HepG2 (cell line): Measurements from ENCODE around the gene CAMSAP1.

Source experiments
- BORCS8-MEF2B ChIP-seq: sonication (generic); formaldehyde crosslinking; IDR thresholded peaks from 2 replicates; pipeline ENCODE4 v1.8.0; 2022; ENCODE audit warnings: mild to moderate bottlenecking, missing genetic modification reagents
- CENPX ChIP-seq: sonication (generic); formaldehyde crosslinking; IDR thresholded peaks from 2 replicates; pipeline ENCODE4 v1.9.0; 2021; ENCODE audit warnings: mild to moderate bottlenecking, missing genetic modification reagents, moderate library complexity
- CTCF ChIP-seq: sonication (generic); formaldehyde crosslinking; IDR thresholded peaks from 2 replicates; pipeline ENCODE4 v1.5.0; 2020; ENCODE audit warnings: mild to moderate bottlenecking, missing genetic modification reagents, moderate library complexity
- EZH2 ChIP-seq: conservative IDR thresholded peaks from 2 replicates; pipeline ENCODE4 v1.6.1; 2012; ENCODE audit warnings: mild to moderate bottlenecking, low read depth, low read length, moderate library complexity
- GATA4 ChIP-seq: sonication (generic); IDR thresholded peaks from 2 replicates; pipeline ENCODE4 v1.6.1; 2016; ENCODE audit warnings: antibody characterized with exemption, low read depth, borderline replicate concordance
- KLF6 ChIP-seq: IDR thresholded peaks from 2 replicates; pipeline ENCODE4 v1.8.0; 2016; ENCODE audit warnings: missing biosample characterization, missing genetic modification reagents
- POLR2A ChIP-seq, 2 experiments: IDR thresholded peaks; 2 replicates each; pipeline ENCODE4 v1.6.1; 2011; ENCODE audit warnings: low read depth in 2 of 2, low read length in 2 of 2, mild to moderate bottlenecking in 1 of 2, moderate library complexity in 1 of 2; ENCODE audit not compliant: insufficient read depth in 1 of 2
- TCF7L2 ChIP-seq: IDR thresholded peaks from 2 replicates; pipeline ENCODE4 v1.6.1; 2011; ENCODE audit warnings: mild to moderate bottlenecking, low read depth, low read length, moderate library complexity
- TRIM24 ChIP-seq: sonication (generic); formaldehyde crosslinking; IDR thresholded peaks from 2 replicates; pipeline ENCODE4 v1.8.0; 2022; ENCODE audit warnings: mild to moderate bottlenecking, missing genetic modification reagents
- ZBTB49 ChIP-seq: sonication (generic); formaldehyde crosslinking; IDR thresholded peaks from 2 replicates; pipeline ENCODE4 v1.4.0; 2020; ENCODE audit warnings: missing genetic modification reagents, borderline replicate concordance

- TF ChIP-seq KLF6 (CRISPR knock-in tag) = no peak
- no peak for TF ChIP-seq TCF7L2
- TF ChIP-seq ZBTB49 (CRISPR knock-in tag) = no peak
- TF ChIP-seq EZH2 = no peak
- TF ChIP-seq CTCF (CRISPR knock-in tag) = no peak
- no peak for TF ChIP-seq GATA4
- no peak for TF ChIP-seq POLR2A (IDR thresholded peaks at IDR 0.05; ENCODE audit: insufficient read depth in 1 of 2, low read depth in 2 of 2, low read length in 2 of 2)
- TF ChIP-seq BORCS8-MEF2B = no peak
- no peak for TF ChIP-seq CENPX (CRISPR knock-in tag)
- TF ChIP-seq TRIM24 = no peak
Observed at GRCh38 chr9:135888126-135888765, 19.1 kb downstream of the CAMSAP1 start.
